CD4-positive, alpha-beta T cell (primary cell): Measurements from ENCODE around the gene ODF2. TPM values are rescaled to one million over a fixed set of nuclear protein-coding genes. Genes with fewer than 3 reads are reported as not detected.

Experiments used
- ATAC-seq: fragments of 200-7000 bp; cut with Tn5 transposase; one replicate; pipeline ENCODE4 v1.10.0; 2022; ENCODE audit warnings: mild to moderate bottlenecking; ENCODE audit not compliant: poor library complexity
- CTCF ChIA-PET: fragments of 350-600 bp; sonication (Branson Sonifier 250); formaldehyde crosslinking; loops from one replicate; lab custom pipeline; 2021; ENCODE audit warnings: antibody characterized with exemption, inconsistent platforms; lab: Charles Lee
- POLR2A ChIA-PET: fragments of 350-600 bp; sonication (Branson Sonifier 250); formaldehyde crosslinking; loops from one replicate; lab custom pipeline; 2021; ENCODE audit warnings: antibody characterized with exemption, inconsistent platforms; lab: Charles Lee
- DNase-seq, 14 experiments: peaks; one replicate each; pipeline ENCODE4 v3.0.0-alpha.2; 2013 to 2020; ENCODE audit warnings: mixed read lengths in 2 of 14
- H3K27ac ChIP-seq, 2 donors: one replicate each; pipeline versions ENCODE4 v1.5.1 to v1.7.0; 2013; ENCODE audit warnings: low read length in 2 of 2, low read depth in 1 of 2, mild to moderate bottlenecking in 1 of 2
- H3K27me3 ChIP-seq, 2 experiments: 1 replicate in 1 of 2; 2 replicates in 1 of 2; pipeline versions ENCODE4 v1.6.1 to v1.7.0; 2013; ENCODE audit warnings: low read length in 2 of 2, control low read depth in 1 of 2, mild to moderate bottlenecking in 1 of 2, moderate library complexity in 1 of 2; ENCODE audit not compliant: insufficient read depth in 2 of 2, control insufficient read depth in 1 of 2
- H3K36me3 ChIP-seq: one replicate; pipeline ENCODE4 v1.6.1; 2013; ENCODE audit warnings: low read length, control low read depth; ENCODE audit not compliant: insufficient read depth
- H3K4me1 ChIP-seq: one replicate; pipeline ENCODE4 v1.6.1; 2013; ENCODE audit warnings: low read length, control low read depth; ENCODE audit not compliant: insufficient read depth
- H3K4me3 ChIP-seq: one replicate; pipeline ENCODE4 v1.5.1; 2013; ENCODE audit warnings: mild to moderate bottlenecking, low read length, moderate library complexity
- H3K9me3 ChIP-seq, 2 experiments: 1 replicate in 1 of 2; 2 replicates in 1 of 2; pipeline versions ENCODE4 v1.6.1 to v1.7.0; 2013; ENCODE audit warnings: low read length in 2 of 2, mild to moderate bottlenecking in 2 of 2, control low read depth in 1 of 2, moderate library complexity in 1 of 2; ENCODE audit not compliant: control insufficient read depth in 1 of 2, insufficient read depth in 1 of 2
- H3K27ac Mint-ChIP-seq: one replicate; pipeline ENCODE4 v1.8.0; 2020; ENCODE audit warnings: mixed read lengths
- H3K27me3 Mint-ChIP-seq: one replicate; pipeline ENCODE4 v1.8.0; 2021; ENCODE audit warnings: mixed read lengths
- H3K36me3 Mint-ChIP-seq: one replicate; pipeline ENCODE4 v1.8.0; 2021; ENCODE audit warnings: low read depth, mixed read lengths
- H3K4me1 Mint-ChIP-seq: one replicate; pipeline ENCODE4 v1.8.0; 2021; ENCODE audit warnings: low read depth, mixed read lengths
- H3K4me3 Mint-ChIP-seq: one replicate; pipeline ENCODE4 v1.8.0; 2020; ENCODE audit warnings: mild to moderate bottlenecking, mixed read lengths
- H3K9me3 Mint-ChIP-seq: one replicate; pipeline ENCODE4 v1.8.0; 2020; ENCODE audit warnings: mixed read lengths
- CTCF ChIP-seq: fragments of 200-600 bp; IDR thresholded peaks from one replicate; pipeline ENCODE4 v1.8.0; 2022; ENCODE audit warnings: antibody characterized with exemption, mild to moderate bottlenecking
- intact Hi-C, 2 experiments: fragments of 100-400 bp; cut with DNase I in 1 of 2; cut with micrococcal nuclease in 1 of 2; formaldehyde crosslinking; loops; one replicate each; pipeline versions ENCODE4 v1.15.1 to v1.9.0; 2023 to 2025; cut with DNase I, micrococcal nuclease
- total RNA-seq, 174 experiments: library from RNA in 2 of 174; stranded (reverse) in 2 of 174; gene quantifications; one replicate each; pipeline ENCODE4 v1.2.3 and lab custom pipeline; 2021 to 2026

Gene ODF2
- total RNA-seq, 2 experiments from 2014 or later: 18.3 to 21.3 TPM

- Histone ChIP-seq H3K4me1 (no peaks in the 10 kb centered on the region), H3K9me3 (no peaks in the 10 kb centered on the region), H3K27ac (no peak overlapping the region), H3K4me3 (no peak overlapping the region), H3K36me3 (peaks cover 40% of the 10 kb centered on the region), H3K27me3 (no peaks in the 10 kb centered on the region)
- H3K4me1 Mint-ChIP-seq: peaks cover 9% of the 10 kb centered on the region
- ChIA-PET CTCF (no interaction called here), POLR2A (no interaction called here)
- peaks cover 54% of the 10 kb centered on the region for H3K36me3 Mint-ChIP-seq
- DNase-seq (no peak), ATAC-seq (no peak)
- H3K9me3 Mint-ChIP-seq: no peaks in the 10 kb centered on the region
- no peaks in the 10 kb centered on the region for H3K27me3 Mint-ChIP-seq
- no peak for TF ChIP-seq CTCF
- H3K27ac Mint-ChIP-seq: no peak overlapping the region
- intact Hi-C loops: no loop called here
- no peak overlapping the region for H3K4me3 Mint-ChIP-seq
Measured at GRCh38 chr9:128473104-128473503, 17.3 kb downstream of the ODF2 start.

GRCh38 chr9:128475867-128476266 lies 20.1 kb downstream of the ODF2 start:
- ATAC-seq: no peak

GRCh38 chr9:128479262-128479661 lies 23.5 kb downstream of the ODF2 start:
- no peak overlapping the region for H3K27ac Mint-ChIP-seq

More at GRCh38 chr9:128475867-128476266, 20.1 kb downstream of the ODF2 start:
- ChIA-PET CTCF (no interaction called here), POLR2A (no interaction called here)
- Mint-ChIP-seq H3K4me1 (no peaks in the 10 kb centered on the region), H3K36me3 (peaks cover 56% of the 10 kb centered on the region), H3K27ac (no peak overlapping the region), H3K4me3 (no peak overlapping the region), H3K27me3 (no peaks in the 10 kb centered on the region), H3K9me3 (no peaks in the 10 kb centered on the region)
- peaks cover 46% of the 10 kb centered on the region for H3K36me3 ChIP-seq
- intact Hi-C loops: no loop called here
- no peak overlapping the region for H3K27ac ChIP-seq
- H3K9me3 ChIP-seq: no peaks in the 10 kb centered on the region
- no peak for TF ChIP-seq CTCF
- no peaks in the 10 kb centered on the region for H3K27me3 ChIP-seq
- no peak overlapping the region for H3K4me3 ChIP-seq
- no peaks in the 10 kb centered on the region for H3K4me1 ChIP-seq
- DNase-seq: no peak

More at GRCh38 chr9:128479262-128479661, 23.5 kb downstream of the ODF2 start:
- H3K4me3 ChIP-seq: no peak overlapping the region
- H3K9me3 ChIP-seq: no peaks in the 10 kb centered on the region
- H3K4me3 Mint-ChIP-seq: no peak overlapping the region
- H3K27me3 Mint-ChIP-seq: no peaks in the 10 kb centered on the region
- DNase-seq (no peak), ATAC-seq (no peak)
- H3K4me1 ChIP-seq: no peaks in the 10 kb centered on the region
- POLR2A ChIA-PET: no interaction called here
- H3K27ac ChIP-seq: no peak overlapping the region
- intact Hi-C loops: no loop called here
- CTCF ChIA-PET: no interaction called here
- peaks cover 61% of the 10 kb centered on the region for H3K36me3 Mint-ChIP-seq
- H3K4me1 Mint-ChIP-seq: no peaks in the 10 kb centered on the region
- H3K36me3 ChIP-seq: peaks cover 54% of the 10 kb centered on the region
- no peaks in the 10 kb centered on the region for H3K27me3 ChIP-seq
- H3K9me3 Mint-ChIP-seq: no peaks in the 10 kb centered on the region
- no peak for TF ChIP-seq CTCF
